Measurements from ENCODE around the gene GPR158.

Gene GPR158

DNA sequence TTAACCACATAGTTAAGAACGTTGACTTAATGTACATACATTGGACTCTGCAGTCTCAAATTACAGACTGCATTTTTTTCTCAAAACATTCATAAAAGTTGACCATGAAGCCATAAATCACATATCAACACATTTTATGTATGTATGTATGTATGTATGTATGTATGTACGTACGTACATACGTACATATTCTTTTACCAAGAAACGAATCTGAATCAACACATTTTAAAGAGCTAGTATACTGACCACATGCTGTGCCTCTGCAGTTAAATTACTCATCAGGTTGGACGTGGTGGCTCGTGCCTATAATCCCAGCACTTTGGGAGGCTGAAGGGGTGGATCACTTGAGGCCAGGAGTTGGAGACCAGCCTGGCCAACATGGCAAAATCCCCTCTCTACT, 105.8 kb downstream of the GPR158 start:
- no peak overlapping the region for H4K8ac ChIP-seq (ENCODE audit: low read depth, low read length)

DNA sequence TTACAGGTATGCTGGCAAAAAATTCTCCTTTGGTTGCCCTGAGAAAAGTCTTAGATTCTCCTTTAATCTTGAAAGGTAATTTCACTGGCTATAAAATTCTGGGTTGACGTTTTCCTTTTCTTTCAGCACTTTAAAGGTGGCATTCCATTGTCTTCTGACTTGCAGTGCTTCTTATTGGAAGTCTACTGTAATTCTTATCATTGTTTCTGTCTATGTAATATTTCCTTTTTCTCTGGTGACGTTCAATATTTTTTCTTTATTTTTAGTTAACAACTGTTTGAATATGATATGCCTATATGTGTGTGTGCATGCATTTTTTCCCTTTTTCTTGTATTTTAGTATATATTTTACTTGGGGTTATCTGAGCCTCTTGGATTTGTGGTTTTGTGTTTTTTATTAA, 111.0 kb downstream of the GPR158 start:
- no peak overlapping the region for H2BK5ac ChIP-seq (ENCODE audit: low read depth, low read length, poor library complexity)
- WGBS (ENCODE audit: extremely low coverage, insufficient coverage, insufficient read length) = no CpG with 5 or more reads among the region's 2 CpGs
- H2BK12ac ChIP-seq (ENCODE audit: low read length) = no peak overlapping the region
- no peak overlapping the region for H3K27ac ChIP-seq (ENCODE audit: low read depth, low read length)
- no peak overlapping the region for H4K91ac ChIP-seq (ENCODE audit: low read depth, low read length)
- no peaks in the 10 kb centered on the region for H3K27me3 ChIP-seq (ENCODE audit: insufficient read depth, low read length)
- no peak overlapping the region for H3K9ac ChIP-seq (ENCODE audit: low read length)
- H3K18ac ChIP-seq (ENCODE audit: low read length) = no peak overlapping the region
- no peaks in the 10 kb centered on the region for H3K79me1 ChIP-seq (ENCODE audit: low read length)
- H3K4me3 ChIP-seq (ENCODE audit: low read depth, low read length) = no peak overlapping the region
- H3K4me2 ChIP-seq (ENCODE audit: low read length) = no peak overlapping the region
- no peak overlapping the region for H3K23ac ChIP-seq (ENCODE audit: low read length)
- H3K36me3 ChIP-seq (ENCODE audit: control insufficient read depth in 1 of 2, insufficient read depth in 2 of 2, low read length in 2 of 2) = no peaks in the 10 kb centered on the region
- H3K9me3 ChIP-seq (ENCODE audit: insufficient read depth, low read depth, low read length) = no peaks in the 10 kb centered on the region
- no peak overlapping the region for H3K14ac ChIP-seq (ENCODE audit: low read length)
- H4K8ac ChIP-seq (ENCODE audit: low read depth, low read length) = no peak overlapping the region
- H2AK5ac ChIP-seq (ENCODE audit: low read length) = no peak overlapping the region
- H3K79me2 ChIP-seq (ENCODE audit: control insufficient read depth, insufficient read depth, low read length, poor library complexity) = no peaks in the 10 kb centered on the region
- H3K4me1 ChIP-seq (ENCODE audit: control insufficient read depth in 1 of 2, insufficient read depth in 2 of 2, low read length in 2 of 2) = no peaks in the 10 kb centered on the region
- no peak overlapping the region for H2BK120ac ChIP-seq (ENCODE audit: insufficient read depth, low read length, poor library complexity)
- H4K12ac ChIP-seq (ENCODE audit: low read depth, low read length) = no peak overlapping the region
- H2AFZ ChIP-seq (ENCODE audit: insufficient read depth, low read length, poor library complexity) = no peak overlapping the region
- no peak for DNase-seq
- no peak overlapping the region for H3K4ac ChIP-seq (ENCODE audit: low read depth, low read length)

More for the DNA sequence above, 105.8 kb downstream of the GPR158 start:
- H3K4me2 ChIP-seq (ENCODE audit: low read length) = no peak overlapping the region
- H2AFZ ChIP-seq (ENCODE audit: insufficient read depth, low read length, poor library complexity) = no peak overlapping the region
- no peak overlapping the region for H3K18ac ChIP-seq (ENCODE audit: low read length)
- no peak overlapping the region for H2AK5ac ChIP-seq (ENCODE audit: low read length)
- H3K9ac ChIP-seq (ENCODE audit: low read length) = no peak overlapping the region
- H3K14ac ChIP-seq (ENCODE audit: low read length) = no peak overlapping the region
- no peak overlapping the region for H2BK5ac ChIP-seq (ENCODE audit: low read depth, low read length, poor library complexity)
- no peaks in the 10 kb centered on the region for H3K79me2 ChIP-seq (ENCODE audit: control insufficient read depth, insufficient read depth, low read length, poor library complexity)
- no peak for DNase-seq
- no peak overlapping the region for H3K27ac ChIP-seq (ENCODE audit: low read depth, low read length)
- H3K79me1 ChIP-seq (ENCODE audit: low read length) = no peaks in the 10 kb centered on the region
- no peak overlapping the region for H3K4ac ChIP-seq (ENCODE audit: low read depth, low read length)
- H4K91ac ChIP-seq (ENCODE audit: low read depth, low read length) = no peak overlapping the region
- H2BK120ac ChIP-seq (ENCODE audit: insufficient read depth, low read length, poor library complexity) = no peak overlapping the region
- H2BK12ac ChIP-seq (ENCODE audit: low read length) = no peak overlapping the region
- no peaks in the 10 kb centered on the region for H3K36me3 ChIP-seq (ENCODE audit: control insufficient read depth in 1 of 2, insufficient read depth in 2 of 2, low read length in 2 of 2)
- H3K27me3 ChIP-seq (ENCODE audit: insufficient read depth, low read length) = no peaks in the 10 kb centered on the region
- H4K12ac ChIP-seq (ENCODE audit: low read depth, low read length) = no peak overlapping the region
- H3K4me3 ChIP-seq (ENCODE audit: low read depth, low read length) = no peak overlapping the region
- H3K9me3 ChIP-seq (ENCODE audit: insufficient read depth, low read depth, low read length) = no peaks in the 10 kb centered on the region
- no CpG with 5 or more reads among the region's 7 CpGs for WGBS (ENCODE audit: extremely low coverage, insufficient coverage, insufficient read length)
- no peak overlapping the region for H3K23ac ChIP-seq (ENCODE audit: low read length)
- no peaks in the 10 kb centered on the region for H3K4me1 ChIP-seq (ENCODE audit: control insufficient read depth in 1 of 2, insufficient read depth in 2 of 2, low read length in 2 of 2)

DNA sequence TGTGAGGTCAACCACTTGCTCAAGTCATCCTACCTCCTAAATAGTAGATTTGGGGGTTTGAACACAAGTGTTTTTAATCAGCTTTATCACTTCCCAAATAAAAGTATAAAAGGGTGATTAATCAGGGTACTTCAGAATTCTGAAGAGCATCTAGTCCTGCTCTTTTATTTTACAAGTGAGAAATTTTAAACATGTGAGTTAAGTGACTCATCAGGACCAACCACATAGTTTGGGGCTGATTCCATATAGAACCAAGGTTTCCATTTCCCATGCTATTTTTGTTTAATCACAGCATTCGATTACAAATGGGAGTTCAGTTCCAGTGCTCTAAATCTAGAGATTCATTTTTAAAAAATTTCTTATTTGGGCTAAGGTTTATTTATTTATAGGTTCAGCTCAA, 113.4 kb downstream of the GPR158 start:
- H3K4ac ChIP-seq (ENCODE audit: low read depth, low read length) = no peak overlapping the region
- H2BK12ac ChIP-seq (ENCODE audit: low read length) = no peak overlapping the region
- peak in 1 of 2 donors; percentile 26 for DNase-seq
- no peak overlapping the region for H2AFZ ChIP-seq (ENCODE audit: insufficient read depth, low read length, poor library complexity)
- H3K4me1 ChIP-seq (ENCODE audit: control insufficient read depth in 1 of 2, insufficient read depth in 2 of 2, low read length in 2 of 2) = no peaks in the 10 kb centered on the region
- H3K79me1 ChIP-seq (ENCODE audit: low read length) = no peaks in the 10 kb centered on the region
- H4K8ac ChIP-seq (ENCODE audit: low read depth, low read length) = no peak overlapping the region
- no peak overlapping the region for H3K27ac ChIP-seq (ENCODE audit: low read depth, low read length)
- H3K23ac ChIP-seq (ENCODE audit: low read length) = no peak overlapping the region
- H2AK5ac ChIP-seq (ENCODE audit: low read length) = no peak overlapping the region
- H3K36me3 ChIP-seq (ENCODE audit: control insufficient read depth in 1 of 2, insufficient read depth in 2 of 2, low read length in 2 of 2) = no peaks in the 10 kb centered on the region
- H3K14ac ChIP-seq (ENCODE audit: low read length) = no peak overlapping the region
- no peak overlapping the region for H2BK5ac ChIP-seq (ENCODE audit: low read depth, low read length, poor library complexity)
- no peak overlapping the region for H4K91ac ChIP-seq (ENCODE audit: low read depth, low read length)
- H2BK120ac ChIP-seq (ENCODE audit: insufficient read depth, low read length, poor library complexity) = no peak overlapping the region
- H3K9ac ChIP-seq (ENCODE audit: low read length) = no peak overlapping the region
- no peak overlapping the region for H3K18ac ChIP-seq (ENCODE audit: low read length)
- no peak overlapping the region for H3K4me2 ChIP-seq (ENCODE audit: low read length)
- WGBS (ENCODE audit: extremely low coverage, insufficient coverage, insufficient read length) = no CpG with 5 or more reads among the region's 1 CpG
- H3K4me3 ChIP-seq (ENCODE audit: low read depth, low read length) = no peak overlapping the region
- no peaks in the 10 kb centered on the region for H3K79me2 ChIP-seq (ENCODE audit: control insufficient read depth, insufficient read depth, low read length, poor library complexity)
- no peak overlapping the region for H4K12ac ChIP-seq (ENCODE audit: low read depth, low read length)
- H3K9me3 ChIP-seq (ENCODE audit: insufficient read depth, low read depth, low read length) = no peaks in the 10 kb centered on the region
- H3K27me3 ChIP-seq (ENCODE audit: insufficient read depth, low read length) = no peaks in the 10 kb centered on the region

GRCh38 chr10:25294032-25294926, 119.5 kb downstream of the GPR158 start:
- H3K4me2 ChIP-seq (ENCODE audit: low read length) = no peak overlapping the region
- peak in 1 of 2 donors; percentile 33 for DNase-seq
- H4K12ac ChIP-seq (ENCODE audit: low read depth, low read length) = no peak overlapping the region
- H3K36me3 ChIP-seq (ENCODE audit: control insufficient read depth in 1 of 2, insufficient read depth in 2 of 2, low read length in 2 of 2) = no peaks in the 10 kb centered on the region
- H3K14ac ChIP-seq (ENCODE audit: low read length) = no peak overlapping the region
- no peak overlapping the region for H2BK120ac ChIP-seq (ENCODE audit: insufficient read depth, low read length, poor library complexity)
- WGBS (ENCODE audit: extremely low coverage, insufficient coverage, insufficient read length) = no CpG with 5 or more reads among the region's 5 CpGs
- H3K4ac ChIP-seq (ENCODE audit: low read depth, low read length) = no peak overlapping the region
- no peak overlapping the region for H4K8ac ChIP-seq (ENCODE audit: low read depth, low read length)
- no peaks in the 10 kb centered on the region for H3K79me2 ChIP-seq (ENCODE audit: control insufficient read depth, insufficient read depth, low read length, poor library complexity)
- no peak overlapping the region for H2AFZ ChIP-seq (ENCODE audit: insufficient read depth, low read length, poor library complexity)
- no peak overlapping the region for H3K27ac ChIP-seq (ENCODE audit: low read depth, low read length)
- no peak overlapping the region for H2BK5ac ChIP-seq (ENCODE audit: low read depth, low read length, poor library complexity)
- no peak overlapping the region for H3K18ac ChIP-seq (ENCODE audit: low read length)
- H3K9me3 ChIP-seq (ENCODE audit: insufficient read depth, low read depth, low read length) = no peaks in the 10 kb centered on the region
- H4K91ac ChIP-seq (ENCODE audit: low read depth, low read length) = no peak overlapping the region
- H2BK12ac ChIP-seq (ENCODE audit: low read length) = no peak overlapping the region
- no peak overlapping the region for H3K23ac ChIP-seq (ENCODE audit: low read length)
- H3K4me1 ChIP-seq (ENCODE audit: control insufficient read depth in 1 of 2, insufficient read depth in 2 of 2, low read length in 2 of 2) = no peaks in the 10 kb centered on the region
- H3K27me3 ChIP-seq (ENCODE audit: insufficient read depth, low read length) = no peaks in the 10 kb centered on the region
- no peak overlapping the region for H3K9ac ChIP-seq (ENCODE audit: low read length)
- H2AK5ac ChIP-seq (ENCODE audit: low read length) = no peak overlapping the region
- no peaks in the 10 kb centered on the region for H3K79me1 ChIP-seq (ENCODE audit: low read length)
- no peak overlapping the region for H3K4me3 ChIP-seq (ENCODE audit: low read depth, low read length)

Data from trophoblast cell (in vitro differentiated cells and primary cell).